ENCODE data around the gene PDZRN4.

PDZRN4 gene

DNA sequence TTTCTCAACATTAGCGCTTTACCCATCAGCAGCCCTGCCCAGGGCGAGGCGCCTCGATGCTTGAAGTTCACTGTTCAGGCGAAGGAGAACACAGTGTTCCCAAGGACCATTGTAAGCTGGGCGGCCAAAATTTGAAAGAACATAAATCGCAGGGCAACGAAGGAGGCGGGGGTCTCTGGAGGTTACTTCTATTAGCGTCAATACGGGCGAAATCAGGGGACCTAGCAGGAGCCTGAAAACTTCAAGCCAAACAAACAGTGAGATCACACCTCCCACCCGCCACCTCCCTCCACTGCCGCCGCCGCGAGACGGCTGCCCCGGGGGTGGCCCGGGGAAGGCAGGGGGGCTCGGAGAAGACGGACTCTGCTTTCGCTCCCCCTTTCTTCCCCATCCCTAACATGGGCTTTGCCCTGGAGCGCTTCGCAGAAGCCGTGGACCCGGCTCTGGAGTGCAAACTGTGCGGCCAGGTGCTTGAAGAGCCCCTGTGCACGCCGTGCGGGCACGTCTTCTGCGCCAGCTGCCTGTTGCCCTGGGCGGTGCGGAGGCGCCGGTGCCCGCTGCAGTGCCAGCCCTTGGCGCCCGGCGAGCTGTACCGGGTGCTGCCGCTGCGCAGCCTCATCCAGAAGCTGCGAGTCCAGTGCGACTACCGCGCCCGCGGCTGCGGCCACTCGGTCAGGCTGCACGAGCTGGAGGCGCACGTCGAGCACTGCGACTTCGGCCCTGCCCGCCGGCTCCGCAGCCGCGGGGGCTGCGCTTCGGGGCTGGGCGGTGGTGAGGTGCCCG, at the start of gene PDZRN4:
TSS of gene PDZRN4 (plus strand) at position 263 of the 783 bp plus-strand sequence.
- Histone ChIP-seq H3K4me1 (no peaks in the 10 kb centered on the region), H3K79me2 (no peaks in the 10 kb centered on the region), H3K27ac (no peak within 1 kb of the TSS), H3K9ac (no peak within 1 kb of the TSS), H3K36me3 (ENCODE audit: control insufficient read depth, insufficient read depth, low read length) (no peaks in the 10 kb centered on the region), H2AFZ (no peak within 1 kb of the TSS), H3K4me2 (ENCODE audit: low read length) (peak within 1 kb of the TSS; percentile 57), H3K27me3 (ENCODE audit: control insufficient read depth, insufficient read depth, low read length) (no peaks in the 10 kb centered on the region), H3K9me3 (ENCODE audit: control insufficient read depth, low read length) (no peaks in the 10 kb centered on the region), H3K4me3 (ENCODE audit: low read depth, low read length) (peak within 1 kb of the TSS; percentile 5)
- TF ChIP-seq, protein P1, sequence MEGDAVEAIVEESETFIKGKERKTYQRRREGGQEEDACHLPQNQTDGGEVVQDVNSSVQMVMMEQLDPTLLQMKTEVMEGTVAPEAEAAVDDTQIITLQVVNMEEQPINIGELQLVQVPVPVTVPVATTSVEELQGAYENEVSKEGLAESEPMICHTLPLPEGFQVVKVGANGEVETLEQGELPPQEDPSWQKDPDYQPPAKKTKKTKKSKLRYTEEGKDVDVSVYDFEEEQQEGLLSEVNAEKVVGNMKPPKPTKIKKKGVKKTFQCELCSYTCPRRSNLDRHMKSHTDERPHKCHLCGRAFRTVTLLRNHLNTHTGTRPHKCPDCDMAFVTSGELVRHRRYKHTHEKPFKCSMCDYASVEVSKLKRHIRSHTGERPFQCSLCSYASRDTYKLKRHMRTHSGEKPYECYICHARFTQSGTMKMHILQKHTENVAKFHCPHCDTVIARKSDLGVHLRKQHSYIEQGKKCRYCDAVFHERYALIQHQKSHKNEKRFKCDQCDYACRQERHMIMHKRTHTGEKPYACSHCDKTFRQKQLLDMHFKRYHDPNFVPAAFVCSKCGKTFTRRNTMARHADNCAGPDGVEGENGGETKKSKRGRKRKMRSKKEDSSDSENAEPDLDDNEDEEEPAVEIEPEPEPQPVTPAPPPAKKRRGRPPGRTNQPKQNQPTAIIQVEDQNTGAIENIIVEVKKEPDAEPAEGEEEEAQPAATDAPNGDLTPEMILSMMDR (IDR thresholded peaks at IDR 0.05): no peak

DNA sequence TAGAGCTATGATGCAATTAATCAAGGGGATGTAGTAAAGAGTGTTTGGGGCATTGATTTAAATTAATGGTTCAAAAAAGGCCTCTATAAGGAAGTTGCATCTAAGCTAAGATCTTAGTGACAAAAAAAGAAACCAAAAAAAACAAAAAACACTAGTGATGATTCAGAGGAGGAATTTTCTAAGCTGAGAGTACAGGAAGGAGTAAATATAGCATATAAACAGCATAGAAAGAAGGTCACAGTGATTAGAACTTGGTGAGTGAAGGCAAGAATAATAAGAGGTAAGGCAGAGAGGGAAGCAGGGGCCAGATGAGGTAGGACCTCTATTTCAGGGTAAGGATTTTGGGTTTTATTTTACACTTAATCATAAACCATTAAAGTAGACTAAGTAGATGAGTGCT, 48.0 kb upstream of the PDZRN4 start:
- no peak overlapping the region for H3K27ac ChIP-seq
- H3K9ac ChIP-seq: no peak overlapping the region
- no peaks in the 10 kb centered on the region for H3K36me3 ChIP-seq (ENCODE audit: control insufficient read depth, insufficient read depth, low read length)
- H3K4me1 ChIP-seq: no peaks in the 10 kb centered on the region
- H3K79me2 ChIP-seq: no peaks in the 10 kb centered on the region
- no peak overlapping the region for H3K4me2 ChIP-seq (ENCODE audit: low read length)
- no peak overlapping the region for H2AFZ ChIP-seq
- H3K4me3 ChIP-seq (ENCODE audit: low read depth, low read length): no peak overlapping the region
- H3K9me3 ChIP-seq (ENCODE audit: control insufficient read depth, low read length): no peaks in the 10 kb centered on the region
- TF ChIP-seq, protein P1 (IDR thresholded peaks at IDR 0.05): no peak
- H3K27me3 ChIP-seq (ENCODE audit: control insufficient read depth, insufficient read depth, low read length): no peaks in the 10 kb centered on the region

DNA sequence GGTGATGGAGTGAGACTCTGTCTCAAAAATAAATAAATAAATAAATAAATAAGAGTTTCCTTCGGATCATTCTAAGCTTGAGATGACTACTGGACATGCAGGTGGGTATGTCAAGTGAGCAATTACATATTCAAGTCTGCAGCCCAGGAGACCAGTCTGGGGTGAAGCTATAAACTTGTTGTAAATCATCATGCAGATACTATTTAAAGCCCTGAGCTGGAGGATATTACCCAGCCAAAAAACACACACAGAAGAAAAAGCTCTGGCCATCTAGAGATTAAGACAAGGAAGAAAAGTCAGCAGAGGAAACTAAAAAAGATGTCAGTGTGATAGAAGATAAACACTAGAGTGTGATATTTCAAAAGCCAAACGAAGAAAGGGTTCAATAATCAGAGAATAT, 47.0 kb upstream of the PDZRN4 start:
- Histone ChIP-seq H3K79me2 (no peaks in the 10 kb centered on the region), H3K36me3 (ENCODE audit: control insufficient read depth, insufficient read depth, low read length) (no peaks in the 10 kb centered on the region), H2AFZ (no peak overlapping the region), H3K9ac (no peak overlapping the region), H3K4me3 (ENCODE audit: low read depth, low read length) (no peak overlapping the region), H3K9me3 (ENCODE audit: control insufficient read depth, low read length) (no peaks in the 10 kb centered on the region), H3K27ac (no peak overlapping the region), H3K27me3 (ENCODE audit: control insufficient read depth, insufficient read depth, low read length) (no peaks in the 10 kb centered on the region), H3K4me1 (no peaks in the 10 kb centered on the region), H3K4me2 (ENCODE audit: low read length) (no peak overlapping the region)
- TF ChIP-seq, protein P1 (IDR thresholded peaks at IDR 0.05): no peak

DNA sequence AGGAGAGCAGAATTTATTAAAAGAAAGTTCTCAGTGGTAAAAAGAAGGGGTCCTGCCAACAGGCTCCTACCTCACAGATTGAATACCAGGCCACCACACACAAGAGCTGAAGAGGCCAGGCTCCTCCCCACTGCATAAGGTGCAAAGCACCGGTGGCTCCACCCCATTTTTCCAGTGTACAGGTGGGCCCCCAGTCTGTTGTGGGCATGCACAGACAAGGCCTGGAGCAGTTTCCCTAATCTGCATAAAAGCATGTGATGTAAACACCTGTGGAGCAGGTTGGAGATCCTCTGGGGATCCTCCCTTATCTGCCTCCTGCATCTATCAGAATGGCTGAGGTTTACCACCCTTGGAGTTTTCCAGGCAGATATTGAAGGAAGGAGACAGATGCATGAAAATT, 45.7 kb upstream of the PDZRN4 start:
- H2AFZ ChIP-seq: no peak overlapping the region
- no peaks in the 10 kb centered on the region for H3K36me3 ChIP-seq (ENCODE audit: control insufficient read depth, insufficient read depth, low read length)
- H3K9ac ChIP-seq: no peak overlapping the region
- TF ChIP-seq, protein P1 (IDR thresholded peaks at IDR 0.05): no peak
- H3K79me2 ChIP-seq: no peaks in the 10 kb centered on the region
- H3K9me3 ChIP-seq (ENCODE audit: control insufficient read depth, low read length): no peaks in the 10 kb centered on the region
- H3K27me3 ChIP-seq (ENCODE audit: control insufficient read depth, insufficient read depth, low read length): no peaks in the 10 kb centered on the region
- H3K27ac ChIP-seq: no peak overlapping the region
- H3K4me2 ChIP-seq (ENCODE audit: low read length): no peak overlapping the region
- H3K4me1 ChIP-seq: no peaks in the 10 kb centered on the region
- no peak overlapping the region for H3K4me3 ChIP-seq (ENCODE audit: low read depth, low read length)

DNA sequence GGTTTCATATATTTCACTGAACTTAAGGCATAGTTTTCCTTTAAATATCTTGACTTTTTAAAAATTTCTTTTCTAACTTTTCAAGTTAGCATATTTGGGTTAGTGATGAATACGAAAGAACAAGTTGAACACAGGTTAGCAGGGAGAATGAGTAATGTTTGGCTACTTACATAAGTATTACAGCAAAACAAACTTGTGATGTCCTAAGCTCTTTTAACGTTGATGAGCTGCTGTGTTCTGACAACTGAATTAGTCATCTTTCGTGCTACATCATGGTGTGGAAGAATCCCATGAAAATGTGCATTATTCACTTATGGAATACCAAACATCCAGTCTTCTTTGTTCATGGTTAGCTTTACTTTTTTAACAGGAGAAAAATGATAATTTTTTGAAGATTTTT, 36.3 kb upstream of the PDZRN4 start:
- no peaks in the 10 kb centered on the region for H3K9me3 ChIP-seq (ENCODE audit: control insufficient read depth, low read length)
- no peaks in the 10 kb centered on the region for H3K27me3 ChIP-seq (ENCODE audit: control insufficient read depth, insufficient read depth, low read length)
- H2AFZ ChIP-seq: no peak overlapping the region
- H3K36me3 ChIP-seq (ENCODE audit: control insufficient read depth, insufficient read depth, low read length): no peaks in the 10 kb centered on the region
- TF ChIP-seq, protein P1 (IDR thresholded peaks at IDR 0.05): no peak
- no peak overlapping the region for H3K4me3 ChIP-seq (ENCODE audit: low read depth, low read length)
- H3K27ac ChIP-seq: no peak overlapping the region
- no peak overlapping the region for H3K4me2 ChIP-seq (ENCODE audit: low read length)
- H3K4me1 ChIP-seq: no peaks in the 10 kb centered on the region
- H3K79me2 ChIP-seq: no peaks in the 10 kb centered on the region
- no peak overlapping the region for H3K9ac ChIP-seq

All from parathyroid adenoma (tissue), 2 donors.